Measurements from ENCODE around the gene SMYD2.

DNA sequence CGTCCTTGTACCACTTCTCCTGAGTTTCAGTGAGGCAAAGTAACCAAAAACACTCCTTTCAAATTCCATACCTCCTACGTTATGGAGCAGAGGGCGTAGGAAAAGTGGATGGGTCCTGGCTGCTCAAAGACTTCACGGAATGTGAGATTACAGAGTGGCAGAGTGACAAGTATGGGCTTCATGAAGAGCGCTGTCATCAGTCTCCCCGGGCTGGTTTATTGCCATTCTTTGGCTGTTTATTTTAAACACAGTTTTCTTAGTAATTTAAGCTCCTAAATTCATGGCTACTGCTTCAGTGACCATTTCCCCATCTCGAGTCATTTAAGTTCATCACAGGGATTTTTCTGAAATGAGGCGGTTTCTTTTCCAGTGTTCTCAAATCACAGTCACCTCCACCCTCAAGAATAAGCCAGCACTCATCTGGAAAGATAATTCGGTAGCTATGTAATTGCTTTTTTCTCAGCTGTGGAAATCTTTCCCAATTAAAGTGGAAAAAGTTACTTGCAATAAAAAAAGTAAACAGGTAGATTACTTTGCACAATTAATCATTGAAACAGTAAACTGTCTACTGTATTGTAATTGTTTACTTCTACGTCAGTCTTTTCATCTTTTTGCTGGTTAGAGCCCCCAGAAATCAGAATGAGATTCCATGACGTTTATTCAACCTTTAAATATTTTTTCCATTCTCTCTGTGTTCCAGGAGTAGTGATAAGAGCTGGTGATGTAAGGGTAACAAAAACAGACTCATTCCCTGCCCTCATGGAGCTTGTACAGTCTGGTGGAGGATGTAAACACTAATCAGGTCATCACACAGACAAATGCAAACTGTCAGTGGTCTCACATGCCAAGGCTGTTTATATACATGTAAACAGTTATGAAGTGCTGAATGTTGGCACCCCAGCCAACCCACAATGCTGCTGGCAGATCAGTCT lies 3.0 kb upstream of the SMYD2 start:
- TF ChIP-seq, protein P1, sequence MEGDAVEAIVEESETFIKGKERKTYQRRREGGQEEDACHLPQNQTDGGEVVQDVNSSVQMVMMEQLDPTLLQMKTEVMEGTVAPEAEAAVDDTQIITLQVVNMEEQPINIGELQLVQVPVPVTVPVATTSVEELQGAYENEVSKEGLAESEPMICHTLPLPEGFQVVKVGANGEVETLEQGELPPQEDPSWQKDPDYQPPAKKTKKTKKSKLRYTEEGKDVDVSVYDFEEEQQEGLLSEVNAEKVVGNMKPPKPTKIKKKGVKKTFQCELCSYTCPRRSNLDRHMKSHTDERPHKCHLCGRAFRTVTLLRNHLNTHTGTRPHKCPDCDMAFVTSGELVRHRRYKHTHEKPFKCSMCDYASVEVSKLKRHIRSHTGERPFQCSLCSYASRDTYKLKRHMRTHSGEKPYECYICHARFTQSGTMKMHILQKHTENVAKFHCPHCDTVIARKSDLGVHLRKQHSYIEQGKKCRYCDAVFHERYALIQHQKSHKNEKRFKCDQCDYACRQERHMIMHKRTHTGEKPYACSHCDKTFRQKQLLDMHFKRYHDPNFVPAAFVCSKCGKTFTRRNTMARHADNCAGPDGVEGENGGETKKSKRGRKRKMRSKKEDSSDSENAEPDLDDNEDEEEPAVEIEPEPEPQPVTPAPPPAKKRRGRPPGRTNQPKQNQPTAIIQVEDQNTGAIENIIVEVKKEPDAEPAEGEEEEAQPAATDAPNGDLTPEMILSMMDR (IDR thresholded peaks at IDR 0.05; ENCODE audit: borderline replicate concordance, extremely low read depth, low read length, poor library complexity, severe bottlenecking), result no peak
- TF ChIP-seq EZH2 (IDR thresholded peaks at IDR 0.05; ENCODE audit: borderline replicate concordance, low read depth, low read length, severe bottlenecking), result no peak

Measured in DND-41 (cell line).